Activated CD8-positive, alpha-beta memory T cell treated with anti-CD3 and anti-CD28 coated beads, Interleukin-2, amount 50 U/mL, for 24 hours (primary cell): ENCODE data around the gene ITGB8.

Experiments used
- DNase-seq: peaks from one replicate; pipeline ENCODE4 v3.0.0-alpha.2; 2020; ENCODE audit errors: extremely low read depth

ITGB8 gene

GRCh38 chr7:20307901-20308300, 22.8 kb upstream of the ITGB8 start:
- no peak for DNase-seq

GRCh38 chr7:20310301-20310700, 20.4 kb upstream of the ITGB8 start:
- DNase-seq, result no peak

- no peak for DNase-seq
Measured at GRCh38 chr7:20310963-20311742, 19.5 kb upstream of the ITGB8 start.

GRCh38 chr7:20311743-20312042, 19.0 kb upstream of the ITGB8 start:
- DNase-seq, result no peak

- DNase-seq, result no peak
Measured at GRCh38 chr7:20312562-20312961, 18.1 kb upstream of the ITGB8 start.

GRCh38 chr7:20313626-20314025, 17.1 kb upstream of the ITGB8 start:
- no peak for DNase-seq

GRCh38 chr7:20314198-20314597, 16.5 kb upstream of the ITGB8 start:
- DNase-seq, result no peak

GRCh38 chr7:20316706-20317105, 14.0 kb upstream of the ITGB8 start:
- DNase-seq, result no peak

- no peak for DNase-seq
Measured at GRCh38 chr7:20317413-20317812, 13.3 kb upstream of the ITGB8 start.

- DNase-seq, result no peak
Measured at GRCh38 chr7:20318933-20319332, 11.8 kb upstream of the ITGB8 start.

- DNase-seq, result no peak
Measured at GRCh38 chr7:20320322-20320721, 10.4 kb upstream of the ITGB8 start.

GRCh38 chr7:20320786-20321185, 9.9 kb upstream of the ITGB8 start:
- DNase-seq, result no peak

GRCh38 chr7:20323595-20323994, 7.1 kb upstream of the ITGB8 start:
- DNase-seq, result no peak

- no peak for DNase-seq
Measured at GRCh38 chr7:20326342-20326741, 4.4 kb upstream of the ITGB8 start.

GRCh38 chr7:20327055-20327454, 3.6 kb upstream of the ITGB8 start:
- no peak for DNase-seq

- DNase-seq, result no peak
Measured at GRCh38 chr7:20328027-20328426, 2.7 kb upstream of the ITGB8 start.

- no peak for DNase-seq
Measured at GRCh38 chr7:20328692-20329091, 2.0 kb upstream of the ITGB8 start.

- DNase-seq, result no peak
Measured at GRCh38 chr7:20329389-20330238, 1.1 kb upstream of the ITGB8 start.

GRCh38 chr7:20330928-20331909, 519 bp downstream of the ITGB8 start:
- no peak for DNase-seq

GRCh38 chr7:20331910-20332813, 1.5 kb downstream of the ITGB8 start:
- no peak for DNase-seq

GRCh38 chr7:20338285-20338684, 7.6 kb downstream of the ITGB8 start:
- no peak for DNase-seq
